ENCODE measurements around the gene CIRBP.
"Not testable (repeated sequence)": the region's sequence is repeated elsewhere in the genome, so short reads cannot be mapped to it uniquely, and the experiment has no call there.

The CIRBP gene

GRCh38 chr19:1244693-1245451 lies 24.3 kb upstream of the CIRBP start:
- Mint-ChIP-seq H3K9me3 (no peaks in the 10 kb centered on the region), H3K4me3 (peak overlapping the region; percentile 84 to 86), H3K4me1 (peaks cover 20 to 52% of the 10 kb centered on the region in 2 donors), H3K27me3 (no peaks in the 10 kb centered on the region), H3K27ac (peak overlapping the region; percentile 92), H3K36me3 (peaks cover 0 to 1% of the 10 kb centered on the region in 2 donors)
- no peak for DNase-seq
- no peak for ATAC-seq (replicated peaks)

- no peak overlapping the region for H3K27ac Mint-ChIP-seq
- peaks cover 20 to 51% of the 10 kb centered on the region in 2 donors for H3K4me1 Mint-ChIP-seq
- DNase-seq = no peak
- peaks cover 0 to 1% of the 10 kb centered on the region in 2 donors for H3K36me3 Mint-ChIP-seq
- H3K27me3 Mint-ChIP-seq = no peaks in the 10 kb centered on the region
- ATAC-seq (replicated peaks) = no peak
- no peak overlapping the region for H3K4me3 Mint-ChIP-seq
- H3K9me3 Mint-ChIP-seq = no peaks in the 10 kb centered on the region
Observed at GRCh38 chr19:1245494-1246264, 23.5 kb upstream of the CIRBP start.

GRCh38 chr19:1246265-1247087 lies 22.7 kb upstream of the CIRBP start:
- H3K27me3 Mint-ChIP-seq; H3K9me3 Mint-ChIP-seq; H3K36me3 Mint-ChIP-seq; ATAC-seq (replicated peaks); DNase-seq; H3K27ac Mint-ChIP-seq: not testable (repeated sequence)
- Mint-ChIP-seq H3K4me3 (peak overlapping the region in 1 of 2 donors; percentile 19), H3K4me1 (peaks cover 18 to 47% of the 10 kb centered on the region in 2 donors)

GRCh38 chr19:1247748-1248138 lies 21.4 kb upstream of the CIRBP start:
- Mint-ChIP-seq H3K36me3 (peaks cover 13 to 16% of the 10 kb centered on the region in 2 donors), H3K9me3 (no peaks in the 10 kb centered on the region), H3K4me3 (peak overlapping the region in 1 of 2 donors; percentile 88), H3K27ac (no peak overlapping the region), H3K4me1 (peaks cover 15 to 39% of the 10 kb centered on the region in 2 donors), H3K27me3 (no peaks in the 10 kb centered on the region)
- DNase-seq (no peak), ATAC-seq (replicated peaks) (no peak)

- H3K36me3 Mint-ChIP-seq = peaks cover 14 to 17% of the 10 kb centered on the region in 2 donors
- peaks cover 13 to 37% of the 10 kb centered on the region in 2 donors for H3K4me1 Mint-ChIP-seq
- ATAC-seq (replicated peaks) = peak; percentile 8 to 17
Observed at GRCh38 chr19:1248139-1248785, 20.9 kb upstream of the CIRBP start, which contains the start of gene MIDN. Gene MIDN (plus strand): TSS chr19:1248583. CDS start chr19:1250297, 1,714 bp downstream.

GRCh38 chr19:1248786-1249297 lies 20.3 kb upstream of the CIRBP start:
- Mint-ChIP-seq H3K4me3 (peak overlapping the region; percentile 82 to 88), H3K27ac (peak overlapping the region; percentile 77), H3K4me1 (peaks cover 15 to 37% of the 10 kb centered on the region in 2 donors), H3K9me3 (no peaks in the 10 kb centered on the region), H3K36me3 (peaks cover 19 to 21% of the 10 kb centered on the region in 2 donors), H3K27me3 (no peaks in the 10 kb centered on the region)
- ATAC-seq (replicated peaks) (peak; percentile 14 to 21), DNase-seq (peak; percentile 77)

More at GRCh38 chr19:1248139-1248785, 20.9 kb upstream of the CIRBP start, which contains the start of gene MIDN:
- Mint-ChIP-seq H3K9me3 (no peaks in the 10 kb centered on the region), H3K4me3 (peak within 1 kb of the TSS; percentile 82 to 88), H3K27ac (peak within 1 kb of the TSS; percentile 92), H3K27me3 (no peaks in the 10 kb centered on the region)
- DNase-seq = peak; percentile 72

- ATAC-seq (replicated peaks) (peak; percentile 46 to 59), DNase-seq (peak; percentile 87)
- peaks cover 19 to 21% of the 10 kb centered on the region in 2 donors for H3K36me3 Mint-ChIP-seq
- H3K4me1 Mint-ChIP-seq = peaks cover 14 to 35% of the 10 kb centered on the region in 2 donors
- peak overlapping the region; percentile 89 for H3K27ac Mint-ChIP-seq
- no peaks in the 10 kb centered on the region for H3K27me3 Mint-ChIP-seq
- no peaks in the 10 kb centered on the region for H3K9me3 Mint-ChIP-seq
- H3K4me3 Mint-ChIP-seq = peak overlapping the region; percentile 79 to 84
Observed at GRCh38 chr19:1249298-1249989, 19.7 kb upstream of the CIRBP start.

- peak overlapping the region; percentile 89 for H3K27ac Mint-ChIP-seq
- peak overlapping the region; percentile 79 to 84 for H3K4me3 Mint-ChIP-seq
- DNase-seq (no peak), ATAC-seq (replicated peaks) (no peak)
- H3K4me1 Mint-ChIP-seq = peaks cover 14 to 35% of the 10 kb centered on the region in 2 donors
- no peaks in the 10 kb centered on the region for H3K9me3 Mint-ChIP-seq
- no peaks in the 10 kb centered on the region for H3K27me3 Mint-ChIP-seq
- H3K36me3 Mint-ChIP-seq = peaks cover 24 to 26% of the 10 kb centered on the region in 2 donors
Observed at GRCh38 chr19:1249990-1250436, 19.1 kb upstream of the CIRBP start.

- Mint-ChIP-seq H3K9me3 (no peaks in the 10 kb centered on the region), H3K36me3 (peaks cover 28 to 30% of the 10 kb centered on the region in 2 donors), H3K4me1 (peaks cover 20 to 35% of the 10 kb centered on the region in 2 donors), H3K27ac (peak overlapping the region; percentile 96), H3K4me3 (peak overlapping the region; percentile 85 to 92), H3K27me3 (no peaks in the 10 kb centered on the region)
- ATAC-seq (replicated peaks) = no peak
- no peak for DNase-seq
Observed at GRCh38 chr19:1250437-1251260, 18.5 kb upstream of the CIRBP start.

GRCh38 chr19:1251330-1252220 lies 17.6 kb upstream of the CIRBP start:
- DNase-seq = no peak

GRCh38 chr19:1252221-1252820 lies 16.8 kb upstream of the CIRBP start:
- Mint-ChIP-seq H3K9me3 (no peaks in the 10 kb centered on the region), H3K27me3 (no peaks in the 10 kb centered on the region), H3K36me3 (peaks cover 28 to 31% of the 10 kb centered on the region in 2 donors), H3K4me1 (peaks cover 17 to 37% of the 10 kb centered on the region in 2 donors), H3K4me3 (peak overlapping the region; percentile 85 to 92), H3K27ac (peak overlapping the region; percentile 96)
- ATAC-seq (replicated peaks) (peak; percentile 21 to 38), DNase-seq (no peak)

More at GRCh38 chr19:1251330-1252220, 17.6 kb upstream of the CIRBP start:
- Mint-ChIP-seq H3K4me3 (peak overlapping the region; percentile 85 to 92), H3K27me3 (no peaks in the 10 kb centered on the region), H3K27ac (peak overlapping the region; percentile 96), H3K4me1 (peaks cover 17 to 35% of the 10 kb centered on the region in 2 donors), H3K9me3 (no peaks in the 10 kb centered on the region), H3K36me3 (peaks cover 28 to 30% of the 10 kb centered on the region in 2 donors)
- ATAC-seq (replicated peaks) = peak; percentile 0

Data from stimulated activated naive B cell treated with anti-CD40 and anti-IgM and Interleukin-4, amounts not matched to agents 10 μg/mL and 1 μg/mL and 100 μg/mL, for 72 hours (primary cell).